Pancreas (tissue), 10 donors: Measurements from ENCODE around the gene RANBP10. TPM values are rescaled to one million over a fixed set of nuclear protein-coding genes. Genes with fewer than 3 reads are reported as not detected.

Source experiments
- ATAC-seq, 4 donors: fragments of 200-7000 bp; cut with Tn5 transposase; one replicate each; pipeline versions ENCODE4 v1.8.0 to v1.9.1; 2020; ENCODE audit warnings: mild to moderate bottlenecking in 4 of 4, moderate library complexity in 4 of 4
- DNase-seq, 6 donors: peaks; one replicate each; pipeline ENCODE4 v3.0.0-alpha.2; 2020
- FAIRE-seq: peaks from 2 replicates; lab custom pipeline; 2012; peaks lifted over from hg19 to GRCh38; lab: Jason Lieb, UNC
- H3K27ac ChIP-seq, 4 donors: fragments of 200-600 bp; sonication (generic); 1 replicate in 3 of 4; 2 replicates in 1 of 4; pipeline versions ENCODE4 v1.5.0 to v1.8.0; 2020
- H3K27me3 ChIP-seq, 4 donors: fragments of 200-600 bp; one replicate each; pipeline ENCODE4 v1.8.0; 2021
- H3K36me3 ChIP-seq, 3 donors: fragments of 200-600 bp; sonication (generic) in 1 of 3; one replicate each; pipeline versions ENCODE4 v1.5.0 to v1.8.0; 2020 to 2021
- H3K4me1 ChIP-seq, 3 donors: fragments of 200-600 bp; one replicate each; pipeline ENCODE4 v1.8.0; 2021
- H3K4me3 ChIP-seq, 4 donors: fragments of 200-600 bp; sonication (generic) in 2 of 4; one replicate each; pipeline versions ENCODE4 v1.5.0 to v1.8.0; 2020 to 2021
- H3K9me3 ChIP-seq, 4 donors: fragments of 200-600 bp; one replicate each; pipeline ENCODE4 v1.8.0; 2021
- CTCF ChIP-seq, 4 donors: fragments of 200-600 bp; sonication (generic) in 3 of 4; IDR thresholded peaks; one replicate each; pipeline versions ENCODE4 v1.5.0 to v1.8.0; 2021; ENCODE audit warnings: antibody characterized with exemption in 4 of 4
- WGBS, 2 donors: extraction: QIAGEN DNeasy Blood & Tissue Kit; methylation state at CpG; one replicate each; pipeline ENCODE4 v1.1.7; 2013; 5-methylcytosine and 5-hydroxymethylcytosine counted together
- intact Hi-C, 3 donors: fragments of 100-400 bp; cut with DNase I; formaldehyde crosslinking; loops; one replicate each; pipeline versions ENCODE4 v1.11.1 to v1.14.2; 2022
- polyA plus RNA-seq, 2 donors: library from polyadenylated mRNA; stranded (reverse); fragments of 200-250 nt; gene quantifications; one replicate each; pipeline ENCODE4 v1.2.3, GENCODE V29; 2013
- total RNA-seq, 6 donors: library from RNA; stranded (reverse); fragmentation: NEBNext Ultra II Directional in 4 of 6; extraction: Animal tissue kit (Norgen Biotek cat#: 25700) in 4 of 6; gene quantifications; one replicate each; pipeline versions ENCODE4 v1.2.1 to v1.2.4, GENCODE V29; 2021 to 2023
- donor health status: healthy with polysubstance abuse.
- donor health status: DM: no; HTN: no; CAD: no; lungs with moderate emphysema.
- donor health status: DM: no; HTN: no; CAD: no.
- donor health status: control.
- donor health status: control.
- donor health status: Bipolar disorder and iron deficiency.
- donor health status: DM: yes; HTN: yes; CAD: no.
- donor health status: DM: no; HTN: no; CAD: no.
- donor health status: DM: no; HTN: no; CAD: no.
- donor health status: DM: yes; HTN: yes; CAD: no.

The RANBP10 gene
- total RNA-seq = 10 to 100 TPM in 4 of 6 donors, 1 to 10 TPM in 2; 8.7 to 15.4 (median 11.3) TPM
- 10 to 100 TPM; 11.4 to 11.8 TPM for polyA plus RNA-seq

GRCh38 chr16:67806428-67807147, at the start of gene RANBP10, which contains the start of gene TSNAXIP1:
RANBP10 (minus strand) TSS chr16:67806560; CDS start chr16:67806536, 24 bp downstream.
TSNAXIP1 (plus strand) TSS chr16:67806889; CDS start chr16:67807150, 261 bp downstream.
- DNase-seq (peak; percentile 92 to 98 (median 97)), FAIRE-seq (peak; percentile 86), ATAC-seq (peak; percentile 91 to 97 (median 94))
- Histone ChIP-seq H3K4me3 (peak within 1 kb of the TSS; percentile 93 to 99 (median 97)), H3K9me3 (no peaks in the 10 kb centered on the region), H3K27ac (peak within 1 kb of the TSS; percentile 77 to 83 (median 80)), H3K36me3 (no peaks in the 10 kb centered on the region), H3K4me1 (peaks cover 8 to 12% (median 11%) of the 10 kb centered on the region in 3 donors), H3K27me3 (no peaks in the 10 kb centered on the region)
- 0% methylated on average over 51 to 54 of the region's 54 CpGs for WGBS, 2 donors
- intact Hi-C loops = no loop called here
- TF ChIP-seq CTCF (IDR thresholded peaks at IDR 0.05) = no peak

DNA sequence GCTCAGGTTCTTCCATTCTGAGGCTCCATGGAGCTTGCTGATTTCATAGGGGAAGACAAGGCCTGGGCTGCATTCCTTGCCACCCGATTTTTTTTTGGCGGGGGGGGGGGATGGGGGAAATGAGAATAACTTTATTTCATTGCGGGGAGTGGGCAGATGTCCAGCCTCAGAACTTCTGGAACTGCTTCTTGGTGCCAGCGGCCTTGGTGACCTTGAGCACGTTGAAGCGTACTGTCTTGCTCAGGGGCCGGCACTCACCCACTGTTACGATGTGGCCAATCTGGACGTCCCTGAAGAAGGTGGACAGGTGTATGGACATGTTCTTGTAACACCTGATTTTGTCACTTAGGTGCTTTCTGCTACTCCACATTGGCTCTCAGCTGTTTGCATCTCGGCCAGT, 49.4 kb upstream of the RANBP10 start:
- intact Hi-C loops = no loop called here
- DNase-seq = peak in 1 of 6 donors; percentile 55

GRCh38 chr16:67853670-67854069, 47.3 kb upstream of the RANBP10 start:
- DNase-seq (no peak), FAIRE-seq (no peak), ATAC-seq (no peak)
- no peaks in the 10 kb centered on the region for H3K9me3 ChIP-seq
- H3K27ac ChIP-seq = no peak overlapping the region
- TF ChIP-seq CTCF (IDR thresholded peaks at IDR 0.05) = no peak
- 95 to 96% methylated on average over 3 of the region's 3 CpGs for WGBS, 2 donors
- no peaks in the 10 kb centered on the region for H3K36me3 ChIP-seq
- no peaks in the 10 kb centered on the region for H3K27me3 ChIP-seq
- intact Hi-C loops = no loop called here
- H3K4me3 ChIP-seq = no peak overlapping the region
- peaks cover 29 to 36% (median 32%) of the 10 kb centered on the region in 3 donors for H3K4me1 ChIP-seq

More for the DNA sequence above, 49.4 kb upstream of the RANBP10 start:
- peaks cover 29 to 36% (median 32%) of the 10 kb centered on the region in 3 donors for H3K4me1 ChIP-seq
- no peak overlapping the region for H3K4me3 ChIP-seq
- H3K9me3 ChIP-seq = no peaks in the 10 kb centered on the region
- H3K36me3 ChIP-seq = no peaks in the 10 kb centered on the region
- ATAC-seq (peak in 2 of 4 donors; percentile 19 to 21), FAIRE-seq (no peak)
- H3K27ac ChIP-seq = peak overlapping the region in 2 of 4 donors; percentile 82 to 85
- H3K27me3 ChIP-seq = no peaks in the 10 kb centered on the region
- no peak for TF ChIP-seq CTCF (IDR thresholded peaks at IDR 0.05)
- WGBS, 2 donors = 19 to 26% methylated on average over 10 of the region's 10 CpGs

DNA sequence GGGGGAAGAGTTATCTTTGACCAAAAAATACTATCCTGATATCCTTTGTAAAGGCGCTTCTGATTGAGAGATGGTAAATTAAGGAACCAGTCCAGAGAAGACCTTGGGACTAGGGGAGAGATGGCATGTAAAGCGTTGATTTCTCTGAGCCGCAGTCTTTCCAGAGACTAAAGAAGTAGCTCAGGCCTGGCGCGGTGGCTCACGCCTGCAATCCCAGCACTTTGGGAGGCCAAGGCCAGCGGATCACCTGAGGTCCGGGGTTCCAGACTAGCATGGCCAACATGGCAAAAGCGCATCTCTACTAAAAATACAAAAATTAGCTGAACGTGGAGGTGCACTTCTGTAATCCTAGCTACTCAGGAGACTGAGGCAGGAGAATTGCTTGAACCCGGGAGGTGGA, 41.8 kb upstream of the RANBP10 start:
- peaks cover 14 to 32% (median 19%) of the 10 kb centered on the region in 3 donors for H3K4me1 ChIP-seq
- ATAC-seq = no peak
- H3K4me3 ChIP-seq = peak overlapping the region; percentile 73 to 100 (median 88)
- no peak for FAIRE-seq
- H3K36me3 ChIP-seq = no peaks in the 10 kb centered on the region
- H3K27ac ChIP-seq = peak overlapping the region in 1 of 4 donors; percentile 97
- DNase-seq = no peak
- no peak for TF ChIP-seq CTCF (IDR thresholded peaks at IDR 0.05)
- H3K9me3 ChIP-seq = no peaks in the 10 kb centered on the region
- H3K27me3 ChIP-seq = no peaks in the 10 kb centered on the region
- intact Hi-C loops = no loop called here
- 78 to 85% methylated on average over 11 of the region's 11 CpGs for WGBS, 2 donors
